ENCODE measurements around the gene NSUN7.
"Not testable (repeated sequence)": the region's sequence is repeated elsewhere in the genome, so short reads cannot be mapped to it uniquely, and the experiment has no call there.

The NSUN7 gene

GRCh38 chr4:40749717-40750460 is at the start of gene NSUN7:
Gene NSUN7 (plus strand): TSS chr4:40749955. CDS start chr4:40750694, 739 bp downstream.
- peaks cover 9% of the 10 kb centered on the region for H3K4me1 Mint-ChIP-seq (ENCODE audit: low read depth)
- H3K27me3 Mint-ChIP-seq = peaks cover 32% of the 10 kb centered on the region
- H3K4me3 Mint-ChIP-seq = peak within 1 kb of the TSS; percentile 68
- H3K27ac Mint-ChIP-seq = no peak within 1 kb of the TSS
- no peaks in the 10 kb centered on the region for H3K36me3 Mint-ChIP-seq (ENCODE audit: low read depth)
- H3K9me3 Mint-ChIP-seq = peaks cover 4% of the 10 kb centered on the region

GRCh38 chr4:40702137-40702799 is 47.5 kb upstream of the NSUN7 start:
- peaks cover 32% of the 10 kb centered on the region for H3K4me1 Mint-ChIP-seq (ENCODE audit: low read depth)
- no peaks in the 10 kb centered on the region for H3K36me3 Mint-ChIP-seq (ENCODE audit: low read depth)
- H3K27me3 Mint-ChIP-seq = no peaks in the 10 kb centered on the region
- H3K27ac Mint-ChIP-seq = peak overlapping the region; percentile 81
- H3K4me3 Mint-ChIP-seq = no peak overlapping the region
- no peaks in the 10 kb centered on the region for H3K9me3 Mint-ChIP-seq

- peaks cover under 1% of the 10 kb centered on the region for H3K27me3 Mint-ChIP-seq
- no peaks in the 10 kb centered on the region for H3K36me3 Mint-ChIP-seq (ENCODE audit: low read depth)
- H3K27ac Mint-ChIP-seq = peak overlapping the region; percentile 81
- no peak overlapping the region for H3K4me3 Mint-ChIP-seq
- H3K4me1 Mint-ChIP-seq (ENCODE audit: low read depth) = peaks cover 32% of the 10 kb centered on the region
- no peaks in the 10 kb centered on the region for H3K9me3 Mint-ChIP-seq
Observed at GRCh38 chr4:40702800-40703151, 47.0 kb upstream of the NSUN7 start.

GRCh38 chr4:40704073-40704472 is 45.7 kb upstream of the NSUN7 start:
- peaks cover 14% of the 10 kb centered on the region for H3K27me3 Mint-ChIP-seq
- H3K36me3 Mint-ChIP-seq (ENCODE audit: low read depth) = no peaks in the 10 kb centered on the region
- H3K4me3 Mint-ChIP-seq = no peak overlapping the region
- H3K27ac Mint-ChIP-seq = no peak overlapping the region
- peaks cover 29% of the 10 kb centered on the region for H3K4me1 Mint-ChIP-seq (ENCODE audit: low read depth)
- no peaks in the 10 kb centered on the region for H3K9me3 Mint-ChIP-seq

- Mint-ChIP-seq H3K9me3 (no peaks in the 10 kb centered on the region), H3K27ac (no peak overlapping the region), H3K4me3 (no peak overlapping the region), H3K27me3 (peaks cover 38% of the 10 kb centered on the region), H3K4me1 (ENCODE audit: low read depth) (no peaks in the 10 kb centered on the region), H3K36me3 (ENCODE audit: low read depth) (no peaks in the 10 kb centered on the region)
Observed at GRCh38 chr4:40710484-40711254, 39.1 kb upstream of the NSUN7 start.

GRCh38 chr4:40713001-40713400 is 36.8 kb upstream of the NSUN7 start:
- not testable (repeated sequence) for H3K4me1 Mint-ChIP-seq (ENCODE audit: low read depth); H3K9me3 Mint-ChIP-seq; H3K4me3 Mint-ChIP-seq; H3K27ac Mint-ChIP-seq; H3K36me3 Mint-ChIP-seq (ENCODE audit: low read depth)
- peaks cover 38% of the 10 kb centered on the region for H3K27me3 Mint-ChIP-seq

GRCh38 chr4:40713798-40714197 is 36.0 kb upstream of the NSUN7 start:
- Mint-ChIP-seq H3K27ac (no peak overlapping the region), H3K9me3 (no peaks in the 10 kb centered on the region), H3K27me3 (peaks cover 30% of the 10 kb centered on the region), H3K36me3 (ENCODE audit: low read depth) (no peaks in the 10 kb centered on the region), H3K4me1 (ENCODE audit: low read depth) (no peaks in the 10 kb centered on the region), H3K4me3 (no peak overlapping the region)

GRCh38 chr4:40718586-40718985 is 31.2 kb upstream of the NSUN7 start:
- no peak overlapping the region for H3K27ac Mint-ChIP-seq
- no peaks in the 10 kb centered on the region for H3K9me3 Mint-ChIP-seq
- no peak overlapping the region for H3K4me3 Mint-ChIP-seq
- no peaks in the 10 kb centered on the region for H3K36me3 Mint-ChIP-seq (ENCODE audit: low read depth)
- peaks cover 6% of the 10 kb centered on the region for H3K27me3 Mint-ChIP-seq
- H3K4me1 Mint-ChIP-seq (ENCODE audit: low read depth) = no peaks in the 10 kb centered on the region

- Mint-ChIP-seq H3K4me3 (no peak overlapping the region), H3K36me3 (ENCODE audit: low read depth) (no peaks in the 10 kb centered on the region), H3K9me3 (no peaks in the 10 kb centered on the region), H3K4me1 (ENCODE audit: low read depth) (no peaks in the 10 kb centered on the region), H3K27me3 (peaks cover 3% of the 10 kb centered on the region), H3K27ac (no peak overlapping the region)
Observed at GRCh38 chr4:40719008-40719623, 30.6 kb upstream of the NSUN7 start.

GRCh38 chr4:40720351-40720750 is 29.4 kb upstream of the NSUN7 start:
- no peak overlapping the region for H3K27ac Mint-ChIP-seq
- H3K4me3 Mint-ChIP-seq = no peak overlapping the region

GRCh38 chr4:40720916-40721315 is 28.8 kb upstream of the NSUN7 start:
- H3K4me1 Mint-ChIP-seq (ENCODE audit: low read depth) = no peaks in the 10 kb centered on the region
- no peaks in the 10 kb centered on the region for H3K36me3 Mint-ChIP-seq (ENCODE audit: low read depth)
- H3K9me3 Mint-ChIP-seq = no peaks in the 10 kb centered on the region
- no peak overlapping the region for H3K27ac Mint-ChIP-seq
- peaks cover 3% of the 10 kb centered on the region for H3K27me3 Mint-ChIP-seq
- no peak overlapping the region for H3K4me3 Mint-ChIP-seq

More at GRCh38 chr4:40720351-40720750, 29.4 kb upstream of the NSUN7 start:
- Mint-ChIP-seq H3K36me3 (ENCODE audit: low read depth) (no peaks in the 10 kb centered on the region), H3K27me3 (peaks cover 3% of the 10 kb centered on the region), H3K4me1 (ENCODE audit: low read depth) (no peaks in the 10 kb centered on the region), H3K9me3 (no peaks in the 10 kb centered on the region)

GRCh38 chr4:40721730-40722171 is 28.0 kb upstream of the NSUN7 start:
- Mint-ChIP-seq H3K27me3 (no peaks in the 10 kb centered on the region), H3K4me1 (ENCODE audit: low read depth) (no peaks in the 10 kb centered on the region), H3K27ac (no peak overlapping the region), H3K36me3 (ENCODE audit: low read depth) (no peaks in the 10 kb centered on the region), H3K4me3 (no peak overlapping the region), H3K9me3 (no peaks in the 10 kb centered on the region)

GRCh38 chr4:40722576-40723161 is 27.1 kb upstream of the NSUN7 start:
- no peak overlapping the region for H3K4me3 Mint-ChIP-seq
- no peaks in the 10 kb centered on the region for H3K9me3 Mint-ChIP-seq
- no peaks in the 10 kb centered on the region for H3K4me1 Mint-ChIP-seq (ENCODE audit: low read depth)
- H3K27ac Mint-ChIP-seq = no peak overlapping the region
- H3K27me3 Mint-ChIP-seq = peaks cover 2% of the 10 kb centered on the region
- no peaks in the 10 kb centered on the region for H3K36me3 Mint-ChIP-seq (ENCODE audit: low read depth)

GRCh38 chr4:40723728-40724127 is 26.0 kb upstream of the NSUN7 start:
- H3K27me3 Mint-ChIP-seq = peaks cover 6% of the 10 kb centered on the region
- H3K9me3 Mint-ChIP-seq = no peaks in the 10 kb centered on the region
- no peaks in the 10 kb centered on the region for H3K36me3 Mint-ChIP-seq (ENCODE audit: low read depth)
- no peak overlapping the region for H3K4me3 Mint-ChIP-seq
- H3K4me1 Mint-ChIP-seq (ENCODE audit: low read depth) = no peaks in the 10 kb centered on the region
- H3K27ac Mint-ChIP-seq = no peak overlapping the region

Data from stimulated activated naive CD8-positive, alpha-beta T cell treated with anti-CD3 and anti-CD28 coated beads, Interleukin-15, Interleukin-2, amounts not matched to agents 100 ng/mL and 50 ng/mL, for 24 hours (primary cell).